Kidney (tissue), 14 donors: Measurements from ENCODE around the gene PRPS1. TPM values are rescaled to one million over a fixed set of nuclear protein-coding genes. Genes with fewer than 3 reads are reported as not detected.

Source experiments
- DNase-seq, 5 donors: peaks; one replicate each; pipeline ENCODE4 v3.0.0-alpha.2; 2013 to 2020
- FAIRE-seq: peaks from 2 replicates; lab custom pipeline; 2012; peaks lifted over from hg19 to GRCh38; lab: Jason Lieb, UNC
- H3K27ac ChIP-seq, 2 donors: one replicate each; pipeline ENCODE4 v1.7.0; 2013; ENCODE audit warnings: low read depth in 2 of 2, low read length in 2 of 2, inconsistent platforms in 1 of 2
- H3K27me3 ChIP-seq: one replicate; pipeline ENCODE4 v1.7.1; 2013; ENCODE audit warnings: low read length, inconsistent platforms; ENCODE audit not compliant: control insufficient read depth, insufficient read depth
- H3K36me3 ChIP-seq, 3 donors: one replicate each; pipeline versions ENCODE4 v1.7.0 to v1.7.1; 2013; ENCODE audit warnings: low read length in 3 of 3, control low read depth in 1 of 3, inconsistent platforms in 1 of 3; ENCODE audit not compliant: insufficient read depth in 3 of 3, control insufficient read depth in 2 of 3
- H3K4me1 ChIP-seq, 3 donors: one replicate each; pipeline versions ENCODE4 v1.7.0 to v1.7.1; 2013; ENCODE audit warnings: low read length in 3 of 3, inconsistent platforms in 1 of 3, low read depth in 1 of 3; ENCODE audit not compliant: control insufficient read depth in 2 of 3, insufficient read depth in 2 of 3
- H3K4me3 ChIP-seq, 3 donors: one replicate each; pipeline versions ENCODE4 v1.7.0 to v1.8.1; 2013; ENCODE audit warnings: low read length in 3 of 3, control low read depth in 1 of 3, inconsistent platforms in 1 of 3
- H3K9ac ChIP-seq, 3 donors: one replicate each; pipeline versions ENCODE4 v1.7.0 to v1.7.1; 2013; ENCODE audit warnings: low read length in 3 of 3, control low read depth in 1 of 3, inconsistent platforms in 1 of 3
- H3K9me3 ChIP-seq, 3 donors: one replicate each; pipeline versions ENCODE4 v1.7.0 to v1.7.1; 2013; ENCODE audit warnings: low read length in 3 of 3, control low read depth in 1 of 3, inconsistent platforms in 1 of 3; ENCODE audit not compliant: control insufficient read depth in 2 of 3, insufficient read depth in 1 of 3
- intact Hi-C: fragments of 100-400 bp; cut with DNase I; formaldehyde crosslinking; loops from one replicate; pipeline ENCODE4 v1.11.1; 2022
- polyA plus RNA-seq: library from polyadenylated mRNA; stranded (reverse); fragments of 350-450 nt; fragmentation: Illumina TruSeq; extraction: RNeasy Lipid Tissue Mini Kit (QIAGEN cat#74804); gene quantifications from one replicate; pipeline ENCODE4 v1.2.3, GENCODE V29; 2014; ENCODE audit warnings: low read depth, low replicate concordance; ENCODE audit not compliant: insufficient read depth
- total RNA-seq: library from RNA; stranded (reverse); fragmentation: NEBNext Ultra II Directional; extraction: Animal tissue kit (Norgen Biotek cat#: 25700); gene quantifications from one replicate; pipeline ENCODE4 v1.2.1, GENCODE V29; 2021
- TF ChIP-seq, protein P1 (sequence below): IDR thresholded peaks from 3 replicates; pipeline ENCODE4 v1.5.1; 2012; ENCODE audit warnings: mild to moderate bottlenecking, moderate library complexity, borderline replicate concordance; ENCODE audit not compliant: insufficient read depth; ENCODE audit errors: extremely low read depth
- donor health status: control.
- donor health status: control.
- donor health status: control.
- donor health status: control.
- donor health status: control.
- donor health status: DM: yes; HTN: yes; CAD: no.
- donor health status: Normal renal cell carcinoma (clear cell type).

PRPS1 gene
- total and polyA plus RNA-seq, 2 donors from 2014 or later = 29.3 to 32.8 TPM

DNA sequence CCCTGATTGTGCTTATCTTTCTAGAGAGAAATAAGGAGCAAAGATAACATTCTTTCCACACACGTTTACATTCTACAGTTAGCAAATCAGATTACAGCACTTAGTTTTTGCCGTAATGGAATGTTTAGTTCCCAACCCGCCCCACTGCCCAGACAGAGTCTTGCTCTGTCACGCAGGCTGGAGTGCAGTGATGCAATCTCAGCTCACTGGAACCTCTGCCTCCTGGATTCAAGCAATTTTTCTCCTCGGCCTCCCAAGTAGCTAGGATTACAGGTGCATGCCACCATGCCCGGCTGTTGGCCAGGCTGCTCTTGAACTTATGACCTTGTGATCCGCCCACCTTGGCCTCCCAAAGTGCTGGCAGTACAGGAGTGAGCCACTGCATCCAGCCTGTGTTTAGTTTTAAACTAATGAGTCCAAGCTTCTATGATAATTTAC is 8.4 kb upstream of the PRPS1 start:
- Histone ChIP-seq H3K4me3 (no peak overlapping the region), H3K27ac (no peak overlapping the region), H3K9ac (no peak overlapping the region), H3K9me3 (no peaks in the 10 kb centered on the region), H3K36me3 (no peaks in the 10 kb centered on the region), H3K27me3 (no peaks in the 10 kb centered on the region), H3K4me1 (no peaks in the 10 kb centered on the region)
- DNase-seq = no peak
- intact Hi-C loops = no loop called here
- no peak for FAIRE-seq
- TF ChIP-seq, protein P1, sequence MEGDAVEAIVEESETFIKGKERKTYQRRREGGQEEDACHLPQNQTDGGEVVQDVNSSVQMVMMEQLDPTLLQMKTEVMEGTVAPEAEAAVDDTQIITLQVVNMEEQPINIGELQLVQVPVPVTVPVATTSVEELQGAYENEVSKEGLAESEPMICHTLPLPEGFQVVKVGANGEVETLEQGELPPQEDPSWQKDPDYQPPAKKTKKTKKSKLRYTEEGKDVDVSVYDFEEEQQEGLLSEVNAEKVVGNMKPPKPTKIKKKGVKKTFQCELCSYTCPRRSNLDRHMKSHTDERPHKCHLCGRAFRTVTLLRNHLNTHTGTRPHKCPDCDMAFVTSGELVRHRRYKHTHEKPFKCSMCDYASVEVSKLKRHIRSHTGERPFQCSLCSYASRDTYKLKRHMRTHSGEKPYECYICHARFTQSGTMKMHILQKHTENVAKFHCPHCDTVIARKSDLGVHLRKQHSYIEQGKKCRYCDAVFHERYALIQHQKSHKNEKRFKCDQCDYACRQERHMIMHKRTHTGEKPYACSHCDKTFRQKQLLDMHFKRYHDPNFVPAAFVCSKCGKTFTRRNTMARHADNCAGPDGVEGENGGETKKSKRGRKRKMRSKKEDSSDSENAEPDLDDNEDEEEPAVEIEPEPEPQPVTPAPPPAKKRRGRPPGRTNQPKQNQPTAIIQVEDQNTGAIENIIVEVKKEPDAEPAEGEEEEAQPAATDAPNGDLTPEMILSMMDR = no peak

DNA sequence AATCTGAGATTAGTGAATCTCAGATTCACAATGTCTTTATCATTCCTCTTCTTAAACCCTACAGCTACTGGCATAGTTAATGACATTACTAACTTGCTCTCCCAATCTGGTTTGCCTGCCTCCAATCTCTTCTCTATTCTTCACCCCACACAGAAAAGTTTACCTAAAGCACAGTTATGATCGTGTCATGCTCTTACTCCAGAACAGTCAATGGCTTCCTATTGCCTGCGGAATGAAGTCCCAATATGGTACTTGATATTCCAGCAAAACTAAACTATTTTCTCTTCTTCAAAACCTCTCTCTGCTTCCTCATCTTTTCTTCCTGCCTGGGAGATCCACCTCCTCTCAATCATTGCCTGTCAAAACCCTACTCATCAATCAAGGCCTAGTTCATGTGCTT is 3.4 kb upstream of the PRPS1 start:
- TF ChIP-seq, protein P1 = no peak
- Histone ChIP-seq H3K9ac (no peak overlapping the region), H3K27ac (no peak overlapping the region), H3K9me3 (no peaks in the 10 kb centered on the region), H3K4me3 (no peak overlapping the region), H3K36me3 (no peaks in the 10 kb centered on the region), H3K27me3 (peaks cover 2% of the 10 kb centered on the region), H3K4me1 (peaks cover 0 to 1% (median under 1%) of the 10 kb centered on the region in 3 donors)
- DNase-seq (no peak), FAIRE-seq (no peak)
- intact Hi-C loops = no loop called here

DNA sequence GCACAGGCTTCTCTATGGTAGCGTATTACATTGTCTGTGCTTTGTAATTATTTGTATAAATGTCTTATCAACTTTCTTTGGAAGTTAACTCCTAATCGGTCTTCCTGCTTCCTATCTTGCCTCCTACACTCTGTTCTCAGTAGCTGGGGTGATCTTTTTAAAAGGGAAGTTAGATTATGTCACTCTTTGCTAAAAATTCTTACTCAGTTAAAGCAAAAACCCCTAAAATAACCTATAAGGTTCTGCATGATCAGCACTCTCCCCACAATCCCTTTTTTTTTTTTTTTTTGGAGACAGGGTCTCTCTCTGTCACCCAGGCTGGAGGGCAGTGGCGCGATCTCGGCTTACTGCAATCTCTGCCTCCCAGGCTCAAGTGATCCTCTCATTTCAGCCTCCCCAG is 2.6 kb upstream of the PRPS1 start:
- FAIRE-seq = no peak
- intact Hi-C loops = no loop called here
- no peak overlapping the region for H3K9ac ChIP-seq

More for the DNA sequence above, 2.6 kb upstream of the PRPS1 start:
- H3K27ac ChIP-seq = no peak overlapping the region
- no peak for DNase-seq
- H3K36me3 ChIP-seq = no peaks in the 10 kb centered on the region
- TF ChIP-seq, protein P1 = no peak
- no peaks in the 10 kb centered on the region for H3K9me3 ChIP-seq
- H3K4me3 ChIP-seq = no peak overlapping the region
- peaks cover 0 to 6% (median 2%) of the 10 kb centered on the region in 3 donors for H3K4me1 ChIP-seq
- H3K27me3 ChIP-seq = peaks cover 3% of the 10 kb centered on the region
